Measurements from ENCODE around the gene RGS13.
"Not testable (repeated sequence)": the region's sequence is repeated elsewhere in the genome, so short reads cannot be mapped to it uniquely, and the experiment has no call there.

RGS13 gene

GRCh38 chr1:192658255-192658654, 22.3 kb downstream of the RGS13 start:
- intact Hi-C loops (cut with DNase I) = no loop called here
- no peak for DNase-seq

GRCh38 chr1:192660613-192661012, 24.7 kb downstream of the RGS13 start:
- intact Hi-C loops (cut with DNase I) = no loop called here
- no peak for DNase-seq

- intact Hi-C loops (cut with DNase I) = no loop called here
- no peak for DNase-seq
Observed at GRCh38 chr1:192668409-192668983, 32.5 kb downstream of the RGS13 start.

- DNase-seq = no peak
- intact Hi-C loops (cut with DNase I) = no loop called here
Observed at GRCh38 chr1:192669174-192669573, 33.2 kb downstream of the RGS13 start.

- DNase-seq = no peak
- intact Hi-C loops (cut with DNase I) = no loop called here
Observed at GRCh38 chr1:192675716-192676115, 39.8 kb downstream of the RGS13 start.

GRCh38 chr1:192678099-192678498, 42.2 kb downstream of the RGS13 start:
- intact Hi-C loops (cut with DNase I) = no loop called here
- peak in 13 of 42 donors; percentile 3 to 51 (median 20) for DNase-seq

GRCh38 chr1:192682335-192682734, 46.4 kb downstream of the RGS13 start:
- intact Hi-C loops (cut with DNase I) = no loop called here
- DNase-seq = no peak

- intact Hi-C loops (cut with DNase I); DNase-seq: not testable (repeated sequence)
Observed at GRCh38 chr1:192683081-192683480, 47.1 kb downstream of the RGS13 start.

- intact Hi-C loops (cut with DNase I) = no loop called here
- DNase-seq = no peak
Observed at GRCh38 chr1:192689459-192689858, 53.5 kb downstream of the RGS13 start.

GRCh38 chr1:192691041-192691440, 55.1 kb downstream of the RGS13 start:
- DNase-seq = no peak
- intact Hi-C loops (cut with DNase I) = no loop called here

GRCh38 chr1:192696082-192696481, 60.1 kb downstream of the RGS13 start:
- no peak for DNase-seq
- intact Hi-C loops (cut with DNase I) = no loop called here

GRCh38 chr1:192697771-192698170, 61.8 kb downstream of the RGS13 start:
- DNase-seq = no peak
- intact Hi-C loops (cut with DNase I) = no loop called here

GRCh38 chr1:192698731-192699130, 62.8 kb downstream of the RGS13 start:
- no peak for DNase-seq
- intact Hi-C loops (cut with DNase I) = no loop called here

GRCh38 chr1:192700834-192701271, 64.9 kb downstream of the RGS13 start:
- intact Hi-C loops (cut with DNase I) = no loop called here
- DNase-seq = no peak

GRCh38 chr1:192702212-192702902, 66.4 kb downstream of the RGS13 start:
- intact Hi-C loops (cut with DNase I) = no loop called here
- no peak for DNase-seq

GRCh38 chr1:192703283-192704206, 67.6 kb downstream of the RGS13 start:
- intact Hi-C loops (cut with DNase I) = no loop called here
- DNase-seq = no peak

- intact Hi-C loops (cut with DNase I) = no loop called here
Observed at GRCh38 chr1:192705510-192705909, 69.6 kb downstream of the RGS13 start.

GRCh38 chr1:192706936-192707335, 71.0 kb downstream of the RGS13 start:
- intact Hi-C loops (cut with DNase I) = no loop called here
- DNase-seq = no peak

More at GRCh38 chr1:192705510-192705909, 69.6 kb downstream of the RGS13 start:
- DNase-seq = no peak

GRCh38 chr1:192707978-192708547, 72.1 kb downstream of the RGS13 start:
- intact Hi-C loops (cut with DNase I) = no loop called here
- no peak for DNase-seq

GRCh38 chr1:192709544-192709943, 73.6 kb downstream of the RGS13 start:
- peak in 3 of 42 donors; percentile 3 to 44 (median 11) for DNase-seq
- intact Hi-C loops (cut with DNase I) = no loop called here
